Adrenal gland (tissue), 12 donors: ENCODE measurements around the gene COL20A1. TPM values are rescaled to one million over a fixed set of nuclear protein-coding genes. Genes with fewer than 3 reads are reported as not detected.

ENCODE experiments used
- DNase-seq, 7 donors: peaks; one replicate each; pipeline ENCODE4 v3.0.0-alpha.2; 2019 to 2020
- H3K27ac ChIP-seq, 5 donors: fragments of 200-600 bp; sonication (generic) in 4 of 5; 1 replicate in 3 of 5; 2 replicates in 2 of 5; pipeline versions ENCODE4 v1.5.1 to v1.8.0; 2016 to 2020; ENCODE audit warnings: mild to moderate bottlenecking in 1 of 5
- H3K27me3 ChIP-seq: fragments of 200-600 bp; 2 replicates; pipeline ENCODE4 v1.8.0; 2021
- H3K36me3 ChIP-seq, 2 donors: fragments of 200-600 bp; replicated peaks in 1 of 2; 1 replicate in 1 of 2; 2 replicates in 1 of 2; pipeline versions ENCODE4 v1.5.1 to v1.8.0; 2018 to 2022
- H3K4me1 ChIP-seq, 2 donors: fragments of 200-600 bp; replicated peaks in 1 of 2; 1 replicate in 1 of 2; 2 replicates in 1 of 2; pipeline versions ENCODE4 v1.5.1 to v1.8.0; 2018 to 2021
- H3K4me3 ChIP-seq, 4 donors: fragments of 200-600 bp; sonication (generic) in 3 of 4; one replicate each; pipeline ENCODE4 v1.5.1; 2016 to 2018
- H3K9me3 ChIP-seq, 3 donors: fragments of 200-600 bp; sonication (generic) in 1 of 3; replicated peaks in 1 of 3; 1 replicate in 2 of 3; 2 replicates in 1 of 3; pipeline versions ENCODE4 v1.5.1 to v1.8.0; 2016 to 2021
- POLR2A ChIP-seq, 2 donors: fragments of 450-650 bp; IDR thresholded peaks; one replicate each; pipeline ENCODE4 v1.6.1; 2017; ENCODE audit warnings: antibody characterized with exemption in 2 of 2, mild to moderate bottlenecking in 2 of 2, moderate library complexity in 1 of 2
- WGBS, 4 donors: extraction: QIAGEN DNeasy Blood & Tissue Kit in 2 of 4; methylation state at CpG; one replicate each; pipeline versions ENCODE4 v1.1.5 to v1.1.7; 2013 to 2017; 5-methylcytosine and 5-hydroxymethylcytosine counted together
- intact Hi-C, 2 donors: fragments of 100-400 bp; cut with DNase I; formaldehyde crosslinking; loops; one replicate each; pipeline versions ENCODE4 v1.14.1 to v1.15.0; 2022 to 2023
- polyA plus RNA-seq, 3 donors: library from polyadenylated mRNA; stranded (reverse); fragments of 200-250 nt in 2 of 3; fragments of 350-450 nt in 1 of 3; fragmentation: Illumina TruSeq in 1 of 3; extraction: RNeasy Lipid Tissue Mini Kit (QIAGEN cat#74804) in 1 of 3; gene quantifications; one replicate each; pipeline ENCODE4 v1.2.3, GENCODE V29; 2013 to 2014
- total RNA-seq, 9 donors: library from RNA; depleted of rRNA in 4 of 9; stranded (reverse); fragments of >200 nt in 4 of 9; fragments of 120-200 nt in 1 of 9; fragmentation: NEBNext Ultra II Directional in 1 of 9; extraction: Animal tissue kit (Norgen Biotek cat#: 25700) in 1 of 9; gene quantifications; one replicate each; pipeline versions ENCODE4 v1.1.0 to v1.2.4, GENCODE V29; 2013 to 2023
- TF ChIP-seq, protein P1 (sequence below), 6 experiments: fragments of 450-650 bp in 4 of 6; fragments of 200-600 bp in 2 of 6; sonication (generic) in 1 of 6; IDR thresholded peaks; 1 replicate in 5 of 6; 2 replicates in 1 of 6; pipeline versions ENCODE4 v1.5.1 to v1.8.0; 2016 to 2021; ENCODE audit warnings: antibody characterized with exemption in 6 of 6, mild to moderate bottlenecking in 2 of 6, moderate library complexity in 1 of 6
- donor health status: healthy with polysubstance abuse.
- donor health status: Bipolar disorder and iron deficiency.
- donor health status: DM: yes; HTN: yes; CAD: no.
- donor health status: DM: no; HTN: no; CAD: no.
- donor health status: DM: no; HTN: no; CAD: no.
- donor health status: DM: yes; HTN: yes; CAD: no.

The COL20A1 gene
- total and polyA plus RNA-seq, 12 donors: 0.09 to 0.97 (median 0.26) TPM; not detected in 6

DNA sequence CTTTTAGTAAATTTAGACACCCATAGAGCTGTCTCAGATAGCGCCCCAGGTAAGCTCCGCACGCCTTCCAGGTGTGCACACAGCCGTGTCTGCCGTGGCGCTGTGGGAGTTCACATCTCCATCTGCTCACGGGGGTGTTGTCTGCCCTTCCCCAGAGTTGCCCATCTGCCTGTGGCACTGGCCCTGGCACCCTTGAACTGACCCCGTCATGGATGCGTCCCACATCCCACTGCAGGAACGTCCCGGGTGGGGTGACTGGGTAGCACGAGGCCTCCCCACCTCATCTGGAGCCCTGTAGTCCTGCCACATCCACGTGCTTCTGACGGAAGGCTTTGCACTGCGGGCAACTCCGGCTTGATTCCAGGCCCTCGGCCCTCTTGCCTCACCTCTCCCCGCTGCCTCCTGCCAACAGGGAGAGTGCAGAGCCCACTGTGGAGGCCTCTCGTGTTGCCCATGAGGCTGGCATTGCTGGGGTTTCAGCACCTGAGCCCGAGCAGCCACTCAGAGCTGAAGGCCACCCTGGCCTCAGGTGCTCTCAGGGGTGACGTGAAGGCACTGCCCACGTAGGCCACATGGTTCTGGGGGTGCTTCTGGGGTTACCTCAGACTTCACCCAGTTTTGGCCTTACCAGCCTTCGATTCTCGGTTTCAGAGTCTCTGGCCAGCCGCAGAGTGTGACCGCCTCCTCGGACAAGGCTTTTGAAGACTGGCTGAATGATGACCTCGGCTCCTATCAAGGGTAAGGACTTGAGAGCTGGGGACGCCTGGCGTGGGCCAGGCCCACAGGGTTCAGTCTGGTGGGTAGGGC, 15.3 kb upstream of the COL20A1 start:
- intact Hi-C loops: no loop called here
- no peaks in the 10 kb centered on the region for H3K27me3 ChIP-seq
- H3K9me3 ChIP-seq: no peaks in the 10 kb centered on the region
- peaks cover 0 to 69% of the 10 kb centered on the region in 2 donors for H3K36me3 ChIP-seq
- DNase-seq: no peak
- WGBS, 4 donors: 88 to 93% (median 92%) methylated on average over 20 to 30 of the region's 30 CpGs
- peaks cover 14 to 15% of the 10 kb centered on the region in 2 donors for H3K4me1 ChIP-seq
- no peak overlapping the region for H3K27ac ChIP-seq
- TF ChIP-seq POLR2A (IDR thresholded peaks at IDR 0.05): no peak
- TF ChIP-seq, protein P1, sequence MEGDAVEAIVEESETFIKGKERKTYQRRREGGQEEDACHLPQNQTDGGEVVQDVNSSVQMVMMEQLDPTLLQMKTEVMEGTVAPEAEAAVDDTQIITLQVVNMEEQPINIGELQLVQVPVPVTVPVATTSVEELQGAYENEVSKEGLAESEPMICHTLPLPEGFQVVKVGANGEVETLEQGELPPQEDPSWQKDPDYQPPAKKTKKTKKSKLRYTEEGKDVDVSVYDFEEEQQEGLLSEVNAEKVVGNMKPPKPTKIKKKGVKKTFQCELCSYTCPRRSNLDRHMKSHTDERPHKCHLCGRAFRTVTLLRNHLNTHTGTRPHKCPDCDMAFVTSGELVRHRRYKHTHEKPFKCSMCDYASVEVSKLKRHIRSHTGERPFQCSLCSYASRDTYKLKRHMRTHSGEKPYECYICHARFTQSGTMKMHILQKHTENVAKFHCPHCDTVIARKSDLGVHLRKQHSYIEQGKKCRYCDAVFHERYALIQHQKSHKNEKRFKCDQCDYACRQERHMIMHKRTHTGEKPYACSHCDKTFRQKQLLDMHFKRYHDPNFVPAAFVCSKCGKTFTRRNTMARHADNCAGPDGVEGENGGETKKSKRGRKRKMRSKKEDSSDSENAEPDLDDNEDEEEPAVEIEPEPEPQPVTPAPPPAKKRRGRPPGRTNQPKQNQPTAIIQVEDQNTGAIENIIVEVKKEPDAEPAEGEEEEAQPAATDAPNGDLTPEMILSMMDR (IDR thresholded peaks at IDR 0.05): no peak
- no peak overlapping the region for H3K4me3 ChIP-seq

GRCh38 chr20:63278661-63279060, 14.3 kb upstream of the COL20A1 start:
- no peak overlapping the region for H3K27ac ChIP-seq
- H3K4me1 ChIP-seq: peaks cover 8 to 11% of the 10 kb centered on the region in 2 donors
- H3K36me3 ChIP-seq: peaks cover 0 to 79% of the 10 kb centered on the region in 2 donors
- H3K27me3 ChIP-seq: no peaks in the 10 kb centered on the region
- DNase-seq: no peak
- TF ChIP-seq POLR2A (IDR thresholded peaks at IDR 0.05): no peak
- TF ChIP-seq, protein P1 (IDR thresholded peaks at IDR 0.05): no peak
- intact Hi-C loops: no loop called here
- 85 to 89% (median 87%) methylated on average over 17 of the region's 17 CpGs for WGBS, 4 donors
- no peaks in the 10 kb centered on the region for H3K9me3 ChIP-seq
- H3K4me3 ChIP-seq: no peak overlapping the region

DNA sequence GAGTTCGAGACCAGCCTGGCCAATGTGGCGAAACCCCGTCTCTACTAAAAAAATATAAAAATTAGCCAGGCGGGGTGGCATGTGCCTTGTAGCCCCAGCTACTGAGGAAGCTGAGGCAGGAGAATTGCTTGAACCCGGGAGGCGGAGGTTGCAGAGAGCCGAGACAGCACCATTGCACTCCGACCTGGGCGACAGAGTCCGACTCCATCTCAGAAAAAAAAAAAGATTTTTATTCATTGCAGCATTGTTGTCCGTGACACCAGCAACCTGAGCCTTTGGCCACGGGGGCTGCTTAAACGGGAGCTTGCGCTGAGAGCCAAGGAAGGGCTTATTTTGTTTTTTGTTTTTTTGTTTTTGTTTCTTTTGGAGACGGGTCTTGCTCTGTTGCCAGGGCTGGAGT, 13.1 kb upstream of the COL20A1 start:
- no peak for DNase-seq
- WGBS, 4 donors: 88 to 92% (median 90%) methylated on average over 15 of the region's 15 CpGs
- H3K27me3 ChIP-seq: no peaks in the 10 kb centered on the region
- peaks cover 0 to 86% of the 10 kb centered on the region in 2 donors for H3K36me3 ChIP-seq
- TF ChIP-seq POLR2A (IDR thresholded peaks at IDR 0.05): no peak
- TF ChIP-seq, protein P1 (IDR thresholded peaks at IDR 0.05): no peak
- no peak overlapping the region for H3K27ac ChIP-seq
- H3K4me1 ChIP-seq: no peaks in the 10 kb centered on the region
- no peak overlapping the region for H3K4me3 ChIP-seq
- no peaks in the 10 kb centered on the region for H3K9me3 ChIP-seq
- intact Hi-C loops: no loop called here

DNA sequence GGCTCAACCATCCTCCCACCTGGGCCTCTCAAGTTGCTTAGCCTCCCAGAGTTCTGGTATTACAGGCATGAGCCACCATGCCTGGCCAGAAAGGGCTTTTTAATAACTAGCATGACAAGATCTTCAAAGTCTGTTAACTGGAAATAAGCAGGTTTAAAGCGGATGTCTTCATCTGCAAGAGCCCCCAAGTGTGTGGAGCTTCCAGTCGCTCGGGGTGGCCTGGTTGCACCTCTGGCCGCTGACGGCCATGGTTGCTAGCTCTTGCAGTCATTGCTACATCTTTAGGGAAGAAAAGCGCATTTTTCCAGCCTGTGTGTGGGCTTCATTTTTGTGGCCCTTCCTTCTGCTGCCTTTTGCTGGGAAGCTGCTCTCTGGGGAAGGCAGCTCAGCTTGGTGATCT, 12.6 kb upstream of the COL20A1 start:
- Histone ChIP-seq H3K4me3 (no peak overlapping the region), H3K36me3 (peaks cover 0 to 89% of the 10 kb centered on the region in 2 donors), H3K9me3 (no peaks in the 10 kb centered on the region), H3K27me3 (no peaks in the 10 kb centered on the region), H3K4me1 (no peaks in the 10 kb centered on the region), H3K27ac (no peak overlapping the region)
- 91 to 96% (median 94%) methylated on average over 6 of the region's 6 CpGs for whole genome bisulfite sequencing, 4 donors
- TF ChIP-seq, protein P1 (IDR thresholded peaks at IDR 0.05): no peak
- no peak for TF ChIP-seq POLR2A (IDR thresholded peaks at IDR 0.05)
- intact Hi-C loops: no loop called here
- no peak for DNase-seq
